ENCODE measurements around the gene STAG3. TPM values are rescaled to one million over a fixed set of nuclear protein-coding genes. Genes with fewer than 3 reads are reported as not detected.
A peak's percentile ranks its signal among the peaks of the same experiment; 100 is the strongest.

The STAG3 gene
- polyA plus RNA-seq, 1 donor from 2014 or later, result 0.64 TPM

DNA sequence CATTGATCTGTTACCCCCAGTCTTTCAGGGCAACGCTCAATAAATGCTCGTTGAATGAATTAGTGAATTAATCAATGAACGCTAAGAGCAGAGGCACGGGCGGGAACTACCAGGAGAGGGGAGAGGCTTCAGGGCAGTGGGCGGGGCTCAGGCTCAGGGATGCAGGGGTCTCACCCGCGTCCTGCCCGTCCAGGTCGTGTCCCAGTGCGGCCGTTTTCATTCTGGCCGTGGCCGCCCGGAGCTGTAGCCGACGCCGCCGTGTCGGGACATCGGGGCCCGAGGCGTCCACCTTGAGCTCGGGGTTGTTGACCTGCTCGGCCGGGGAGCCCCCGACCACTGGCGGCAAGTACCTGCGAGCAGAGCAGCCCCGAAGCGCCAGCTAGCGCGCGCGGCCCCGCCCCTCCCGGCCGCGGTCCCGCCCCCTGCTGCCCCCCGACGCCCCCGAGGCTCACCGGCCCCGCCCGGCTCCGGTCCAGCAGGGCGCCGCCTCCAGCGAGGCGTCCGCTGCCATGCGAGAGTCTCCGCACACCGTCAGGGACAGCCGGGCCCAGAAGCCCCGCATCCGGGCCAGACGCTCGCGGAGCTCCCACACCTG is 6.5 kb upstream of the STAG3 start:
- H4K20me1 ChIP-seq (ENCODE audit: insufficient read depth), result no peaks in the 10 kb centered on the region
- no peak for TF ChIP-seq MXI1 (conservative IDR thresholded peaks at IDR 0.05; ENCODE audit: poor library complexity, severe bottlenecking)
- TF ChIP-seq, protein P1, sequence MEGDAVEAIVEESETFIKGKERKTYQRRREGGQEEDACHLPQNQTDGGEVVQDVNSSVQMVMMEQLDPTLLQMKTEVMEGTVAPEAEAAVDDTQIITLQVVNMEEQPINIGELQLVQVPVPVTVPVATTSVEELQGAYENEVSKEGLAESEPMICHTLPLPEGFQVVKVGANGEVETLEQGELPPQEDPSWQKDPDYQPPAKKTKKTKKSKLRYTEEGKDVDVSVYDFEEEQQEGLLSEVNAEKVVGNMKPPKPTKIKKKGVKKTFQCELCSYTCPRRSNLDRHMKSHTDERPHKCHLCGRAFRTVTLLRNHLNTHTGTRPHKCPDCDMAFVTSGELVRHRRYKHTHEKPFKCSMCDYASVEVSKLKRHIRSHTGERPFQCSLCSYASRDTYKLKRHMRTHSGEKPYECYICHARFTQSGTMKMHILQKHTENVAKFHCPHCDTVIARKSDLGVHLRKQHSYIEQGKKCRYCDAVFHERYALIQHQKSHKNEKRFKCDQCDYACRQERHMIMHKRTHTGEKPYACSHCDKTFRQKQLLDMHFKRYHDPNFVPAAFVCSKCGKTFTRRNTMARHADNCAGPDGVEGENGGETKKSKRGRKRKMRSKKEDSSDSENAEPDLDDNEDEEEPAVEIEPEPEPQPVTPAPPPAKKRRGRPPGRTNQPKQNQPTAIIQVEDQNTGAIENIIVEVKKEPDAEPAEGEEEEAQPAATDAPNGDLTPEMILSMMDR (IDR thresholded peaks at IDR 0.05; ENCODE audit: poor library complexity, severe bottlenecking), result no peak
- TF ChIP-seq, protein P2, sequence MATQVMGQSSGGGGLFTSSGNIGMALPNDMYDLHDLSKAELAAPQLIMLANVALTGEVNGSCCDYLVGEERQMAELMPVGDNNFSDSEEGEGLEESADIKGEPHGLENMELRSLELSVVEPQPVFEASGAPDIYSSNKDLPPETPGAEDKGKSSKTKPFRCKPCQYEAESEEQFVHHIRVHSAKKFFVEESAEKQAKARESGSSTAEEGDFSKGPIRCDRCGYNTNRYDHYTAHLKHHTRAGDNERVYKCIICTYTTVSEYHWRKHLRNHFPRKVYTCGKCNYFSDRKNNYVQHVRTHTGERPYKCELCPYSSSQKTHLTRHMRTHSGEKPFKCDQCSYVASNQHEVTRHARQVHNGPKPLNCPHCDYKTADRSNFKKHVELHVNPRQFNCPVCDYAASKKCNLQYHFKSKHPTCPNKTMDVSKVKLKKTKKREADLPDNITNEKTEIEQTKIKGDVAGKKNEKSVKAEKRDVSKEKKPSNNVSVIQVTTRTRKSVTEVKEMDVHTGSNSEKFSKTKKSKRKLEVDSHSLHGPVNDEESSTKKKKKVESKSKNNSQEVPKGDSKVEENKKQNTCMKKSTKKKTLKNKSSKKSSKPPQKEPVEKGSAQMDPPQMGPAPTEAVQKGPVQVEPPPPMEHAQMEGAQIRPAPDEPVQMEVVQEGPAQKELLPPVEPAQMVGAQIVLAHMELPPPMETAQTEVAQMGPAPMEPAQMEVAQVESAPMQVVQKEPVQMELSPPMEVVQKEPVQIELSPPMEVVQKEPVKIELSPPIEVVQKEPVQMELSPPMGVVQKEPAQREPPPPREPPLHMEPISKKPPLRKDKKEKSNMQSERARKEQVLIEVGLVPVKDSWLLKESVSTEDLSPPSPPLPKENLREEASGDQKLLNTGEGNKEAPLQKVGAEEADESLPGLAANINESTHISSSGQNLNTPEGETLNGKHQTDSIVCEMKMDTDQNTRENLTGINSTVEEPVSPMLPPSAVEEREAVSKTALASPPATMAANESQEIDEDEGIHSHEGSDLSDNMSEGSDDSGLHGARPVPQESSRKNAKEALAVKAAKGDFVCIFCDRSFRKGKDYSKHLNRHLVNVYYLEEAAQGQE (IDR thresholded peaks at IDR 0.05; ENCODE audit: borderline replicate concordance), result no peak
- no peak for TF ChIP-seq TAF1 (IDR thresholded peaks at IDR 0.05; ENCODE audit: low read depth)
- no peak for TF ChIP-seq POLR2AphosphoS5 (IDR thresholded peaks at IDR 0.05)
- no peak for TF ChIP-seq SMC3 (conservative IDR thresholded peaks at IDR 0.05; ENCODE audit: poor library complexity)
- no peak for TF ChIP-seq EP300 (conservative IDR thresholded peaks at IDR 0.05; ENCODE audit: poor library complexity, severe bottlenecking)
- no peak for TF ChIP-seq EZH2 (IDR thresholded peaks at IDR 0.05; ENCODE audit: borderline replicate concordance, insufficient read depth, low read length, poor library complexity, severe bottlenecking)
- no peak for TF ChIP-seq RAD21 (conservative IDR thresholded peaks at IDR 0.05)
- H3F3A ChIP-seq (ENCODE audit: insufficient read depth, low read length, poor library complexity, severe bottlenecking), result no peaks in the 10 kb centered on the region
- no peak overlapping the region for H3K27ac ChIP-seq (ENCODE audit: low read length)
- H3K4me3 ChIP-seq (ENCODE audit: low read length), result peak overlapping the region; percentile 56
- H3K9ac ChIP-seq (ENCODE audit: low read length), result peak overlapping the region; percentile 14
- H3K36me3 ChIP-seq (ENCODE audit: insufficient read depth, low read length), result no peaks in the 10 kb centered on the region
- no peak overlapping the region for H2AFZ ChIP-seq (ENCODE audit: low read depth, low read length)
- H3K9me2 ChIP-seq (ENCODE audit: insufficient read depth, low read length), result no peaks in the 10 kb centered on the region
- H3K9me3 ChIP-seq (ENCODE audit: low read length), result no peaks in the 10 kb centered on the region
- no peak overlapping the region for H3K4me2 ChIP-seq (ENCODE audit: low read length)
- H3K27me3 ChIP-seq (ENCODE audit: insufficient read depth, low read depth, low read length), result no peaks in the 10 kb centered on the region
- peaks cover 12% of the 10 kb centered on the region for H3K79me2 ChIP-seq (replicated peaks; ENCODE audit: insufficient read depth, low read length)

DNA sequence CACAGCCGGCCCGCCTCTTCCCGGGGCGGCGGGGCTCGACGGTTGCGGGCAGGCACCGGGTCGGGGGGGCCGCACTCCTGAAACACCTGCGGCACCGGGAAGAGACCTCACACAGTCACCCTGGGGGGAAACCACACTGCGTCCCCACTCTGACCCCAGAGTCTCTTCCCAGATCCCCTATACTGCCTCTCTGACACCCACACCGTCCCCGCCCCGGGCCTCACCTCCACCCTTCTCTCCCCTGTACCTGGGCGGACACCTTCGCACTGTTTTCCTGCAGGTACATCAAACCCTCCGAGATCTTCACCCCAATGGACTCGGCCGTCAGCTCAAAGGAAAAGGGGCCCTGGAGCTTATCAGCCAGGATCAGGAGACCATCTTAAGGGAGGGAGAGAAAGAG is 5.9 kb upstream of the STAG3 start:
- Histone ChIP-seq H3K27me3 (ENCODE audit: insufficient read depth, low read depth, low read length) (no peaks in the 10 kb centered on the region), H3K9me2 (ENCODE audit: insufficient read depth, low read length) (no peaks in the 10 kb centered on the region), H3K79me2 (replicated peaks; ENCODE audit: insufficient read depth, low read length) (peaks cover 19% of the 10 kb centered on the region), H3K36me3 (ENCODE audit: insufficient read depth, low read length) (no peaks in the 10 kb centered on the region), H3K9ac (ENCODE audit: low read length) (peak overlapping the region; percentile 14), H3K27ac (ENCODE audit: low read length) (no peak overlapping the region), H3K4me2 (ENCODE audit: low read length) (no peak overlapping the region), H4K20me1 (ENCODE audit: insufficient read depth) (no peaks in the 10 kb centered on the region), H3F3A (ENCODE audit: insufficient read depth, low read length, poor library complexity, severe bottlenecking) (no peaks in the 10 kb centered on the region), H2AFZ (ENCODE audit: low read depth, low read length) (no peak overlapping the region), H3K4me3 (ENCODE audit: low read length) (peak overlapping the region; percentile 56), H3K9me3 (ENCODE audit: low read length) (no peaks in the 10 kb centered on the region)
- TF ChIP-seq MXI1 (conservative IDR thresholded peaks at IDR 0.05; ENCODE audit: poor library complexity, severe bottlenecking), result no peak
- TF ChIP-seq, protein P2 (IDR thresholded peaks at IDR 0.05; ENCODE audit: borderline replicate concordance), result no peak
- no peak for TF ChIP-seq SMC3 (conservative IDR thresholded peaks at IDR 0.05; ENCODE audit: poor library complexity)
- TF ChIP-seq TAF1 (IDR thresholded peaks at IDR 0.05; ENCODE audit: low read depth), result no peak
- TF ChIP-seq RAD21 (conservative IDR thresholded peaks at IDR 0.05), result no peak
- TF ChIP-seq POLR2AphosphoS5 (IDR thresholded peaks at IDR 0.05), result no peak
- no peak for TF ChIP-seq EZH2 (IDR thresholded peaks at IDR 0.05; ENCODE audit: borderline replicate concordance, insufficient read depth, low read length, poor library complexity, severe bottlenecking)
- TF ChIP-seq, protein P1 (IDR thresholded peaks at IDR 0.05; ENCODE audit: poor library complexity, severe bottlenecking), result no peak
- TF ChIP-seq EP300 (conservative IDR thresholded peaks at IDR 0.05; ENCODE audit: poor library complexity, severe bottlenecking), result no peak
